PC-3 (cell line): Measurements from ENCODE around the gene NEXMIF. TPM values are rescaled to one million over a fixed set of nuclear protein-coding genes. Genes with fewer than 3 reads are reported as not detected.

Source experiments
- ATAC-seq: fragments of 200-7000 bp; cut with Tn5 transposase; 2 replicates; pipeline ENCODE4 v1.9.1; 2020; ENCODE audit warnings: mild to moderate bottlenecking, moderate library complexity
- BruUV-seq: library from RNA; stranded (reverse); fragments of 400-500 nt; replicated peaks from 2 replicates; lab custom pipeline; 2021; lab: Mats Ljungman, UMichigan
- CTCF ChIA-PET: fragments of 300-600 bp; sonication (Branson Sonifier 250); formaldehyde crosslinking; loops from one replicate; lab custom pipeline; 2022; ENCODE audit warnings: antibody characterized with exemption; lab: Charles Lee
- POLR2A ChIA-PET: fragments of 300-600 bp; sonication (Branson Sonifier 250); formaldehyde crosslinking; loops from one replicate; lab custom pipeline; 2022; ENCODE audit warnings: antibody characterized with exemption; ENCODE audit not compliant: unreplicated experiment; lab: Charles Lee
- DNase-seq: peaks from one replicate; pipeline ENCODE4 v3.0.0-alpha.2; 2015
- H2AFZ ChIP-seq: fragments of 300-600 bp; sonication (generic); 2 replicates; pipeline ENCODE4 v1.6.0; 2016; ENCODE audit warnings: antibody characterized with exemption, low read length
- H3F3A ChIP-seq: fragments of 300-600 bp; sonication (generic); one replicate; pipeline ENCODE4 v1.6.0; 2017; ENCODE audit warnings: antibody characterized with exemption, low read length, control low read depth, mild to moderate bottlenecking; ENCODE audit not compliant: unreplicated experiment
- H3K27ac ChIP-seq: fragments of 300-600 bp; sonication (generic); 2 replicates; pipeline ENCODE4 v1.5.1; 2016; ENCODE audit warnings: mild to moderate bottlenecking, low read length
- H3K27me3 ChIP-seq: fragments of 300-600 bp; sonication (generic); 2 replicates; pipeline ENCODE4 v1.6.1; 2016; ENCODE audit warnings: low read length, mixed read lengths
- H3K36me3 ChIP-seq: fragments of 300-600 bp; sonication (generic); 2 replicates; pipeline ENCODE4 v1.6.1; 2016; ENCODE audit warnings: low read depth, mixed run types, low read length, mixed read lengths
- H3K4me1 ChIP-seq: fragments of 300-600 bp; sonication (generic); 2 replicates; pipeline ENCODE4 v1.5.1; 2016; ENCODE audit warnings: low read length; ENCODE audit not compliant: insufficient read depth
- H3K4me2 ChIP-seq: fragments of 300-600 bp; sonication (generic); 2 replicates; pipeline ENCODE4 v1.6.0; 2016; ENCODE audit warnings: low read length
- H3K4me3 ChIP-seq: fragments of 300-600 bp; sonication (generic); 2 replicates; pipeline ENCODE4 v1.5.1; 2016; ENCODE audit warnings: mild to moderate bottlenecking, low read length, mixed read lengths
- H3K79me2 ChIP-seq: fragments of 300-600 bp; sonication (generic); 2 replicates; pipeline ENCODE4 v1.6.1; 2017; ENCODE audit warnings: low read length, mixed read lengths
- H3K9ac ChIP-seq: fragments of 300-600 bp; sonication (generic); 2 replicates; pipeline ENCODE4 v1.6.0; 2016; ENCODE audit warnings: mild to moderate bottlenecking, low read length
- H3K9me2 ChIP-seq: fragments of 300-600 bp; sonication (generic); replicated peaks from 2 replicates; pipeline ENCODE4 v1.6.1; 2016; ENCODE audit warnings: mixed run types, low read length, mixed read lengths
- H3K9me3 ChIP-seq: fragments of 300-600 bp; sonication (generic); 2 replicates; pipeline ENCODE4 v1.6.1; 2016; ENCODE audit warnings: low read length, mixed read lengths
- H4K20me1 ChIP-seq: fragments of 300-600 bp; sonication (generic); 2 replicates; pipeline ENCODE4 v1.6.1; 2016; ENCODE audit warnings: low read length, mixed read lengths
- EZH2 ChIP-seq: fragments of 300-600 bp; sonication (generic); IDR thresholded peaks from one replicate; pipeline ENCODE4 v1.6.1; 2017; ENCODE audit warnings: antibody characterized with exemption, mild to moderate bottlenecking, low read length; ENCODE audit not compliant: unreplicated experiment
- EZH2phosphoT487 ChIP-seq: fragments of 300-600 bp; sonication (generic); IDR thresholded peaks from 2 replicates; pipeline ENCODE4 v1.6.1; 2018; ENCODE audit warnings: mild to moderate bottlenecking, antibody characterized with exemption, low read length, borderline replicate concordance
- intact Hi-C: fragments of 100-400 bp; cut with micrococcal nuclease; formaldehyde crosslinking; loops from 2 replicates; pipeline ENCODE4 v1.9.0; 2023
- total RNA-seq: library from RNA; depleted of rRNA; stranded (reverse); fragments of >200 nt; gene quantifications from 2 replicates; pipeline ENCODE4 v1.2.3, GENCODE V29; 2014
- TF ChIP-seq, protein P1 (sequence below): fragments of 300-600 bp; sonication (generic); conservative IDR thresholded peaks from 2 replicates; pipeline ENCODE4 v1.5.1; 2017; ENCODE audit warnings: antibody characterized with exemption, low read depth, mild to moderate bottlenecking, low read length

The NEXMIF gene
- total RNA-seq, 1 experiment from 2014 or later, result not detected

DNA sequence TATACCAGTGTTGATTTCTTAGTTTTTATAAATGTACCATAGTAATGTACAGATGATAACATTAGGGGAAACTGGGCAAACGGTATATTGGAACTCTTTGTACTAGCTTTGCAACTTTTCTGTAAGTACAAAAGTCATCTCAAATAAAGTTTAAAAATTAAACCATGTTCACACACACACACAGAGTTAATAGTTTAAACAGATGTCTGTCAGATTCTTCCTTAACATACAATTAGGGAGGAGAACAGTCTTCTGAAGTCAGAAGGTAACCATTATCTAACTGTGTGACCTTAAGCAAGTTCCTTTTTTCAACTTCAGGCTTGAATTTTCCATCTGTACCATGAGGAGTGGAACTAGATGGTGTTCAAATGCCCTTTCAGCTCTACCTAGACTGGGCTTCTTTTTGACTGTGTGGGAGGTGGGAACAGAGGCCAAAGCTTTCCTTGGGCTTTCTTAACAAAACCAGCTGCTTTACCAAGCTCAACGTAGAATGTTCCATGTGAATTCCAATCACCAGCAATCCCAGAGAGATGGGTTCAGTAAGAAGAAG lies 127.8 kb downstream of the NEXMIF start:
- intact Hi-C loops, result no loop called here
- CTCF ChIA-PET, result no interaction called here
- H3F3A ChIP-seq, result no peaks in the 10 kb centered on the region

DNA sequence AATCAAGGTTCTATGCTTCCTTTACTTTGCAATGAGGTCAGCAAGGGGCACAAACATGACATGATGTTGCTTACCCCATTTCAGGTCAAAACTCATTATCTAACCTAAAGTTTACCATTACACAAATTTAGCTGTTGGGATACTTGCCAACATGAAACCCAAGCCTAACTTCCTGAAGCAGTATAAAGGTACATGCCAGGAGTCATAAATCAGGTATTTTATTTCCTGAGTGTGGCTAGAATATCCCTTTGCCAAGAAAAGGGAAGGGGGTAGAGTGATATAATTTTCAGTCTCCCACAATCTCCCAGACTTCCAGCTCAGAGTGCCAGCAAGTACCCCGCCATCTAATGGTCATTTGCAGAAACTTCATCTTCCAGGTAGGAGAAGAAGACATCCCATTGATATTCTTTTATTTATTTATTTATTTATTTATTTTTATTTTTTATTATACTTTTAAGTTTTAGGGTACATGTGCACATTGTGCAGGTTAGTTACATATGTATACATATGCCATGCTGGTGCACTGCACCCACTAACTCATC lies 136.6 kb downstream of the NEXMIF start:
- Histone ChIP-seq H3F3A (no peaks in the 10 kb centered on the region), H3K4me1 (no peaks in the 10 kb centered on the region), H3K4me2 (no peak overlapping the region), H3K4me3 (no peak overlapping the region), H3K36me3 (no peaks in the 10 kb centered on the region), H3K27me3 (no peaks in the 10 kb centered on the region), H3K9me3 (no peaks in the 10 kb centered on the region), H3K9me2 (no peaks in the 10 kb centered on the region), H3K9ac (no peak overlapping the region), H4K20me1 (no peaks in the 10 kb centered on the region), H3K79me2 (no peaks in the 10 kb centered on the region), H2AFZ (no peak overlapping the region), H3K27ac (no peak overlapping the region)
- ChIA-PET CTCF (no interaction called here), POLR2A (no interaction called here)
- DNase-seq (peak; percentile 7), ATAC-seq (no peak)
- intact Hi-C loops, result no loop called here
- no TSS peak for BruUV-seq
- TF ChIP-seq, protein P1, sequence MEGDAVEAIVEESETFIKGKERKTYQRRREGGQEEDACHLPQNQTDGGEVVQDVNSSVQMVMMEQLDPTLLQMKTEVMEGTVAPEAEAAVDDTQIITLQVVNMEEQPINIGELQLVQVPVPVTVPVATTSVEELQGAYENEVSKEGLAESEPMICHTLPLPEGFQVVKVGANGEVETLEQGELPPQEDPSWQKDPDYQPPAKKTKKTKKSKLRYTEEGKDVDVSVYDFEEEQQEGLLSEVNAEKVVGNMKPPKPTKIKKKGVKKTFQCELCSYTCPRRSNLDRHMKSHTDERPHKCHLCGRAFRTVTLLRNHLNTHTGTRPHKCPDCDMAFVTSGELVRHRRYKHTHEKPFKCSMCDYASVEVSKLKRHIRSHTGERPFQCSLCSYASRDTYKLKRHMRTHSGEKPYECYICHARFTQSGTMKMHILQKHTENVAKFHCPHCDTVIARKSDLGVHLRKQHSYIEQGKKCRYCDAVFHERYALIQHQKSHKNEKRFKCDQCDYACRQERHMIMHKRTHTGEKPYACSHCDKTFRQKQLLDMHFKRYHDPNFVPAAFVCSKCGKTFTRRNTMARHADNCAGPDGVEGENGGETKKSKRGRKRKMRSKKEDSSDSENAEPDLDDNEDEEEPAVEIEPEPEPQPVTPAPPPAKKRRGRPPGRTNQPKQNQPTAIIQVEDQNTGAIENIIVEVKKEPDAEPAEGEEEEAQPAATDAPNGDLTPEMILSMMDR, result no peak

More for the DNA sequence above, 127.8 kb downstream of the NEXMIF start:
- no peaks in the 10 kb centered on the region for H3K27me3 ChIP-seq
- TF ChIP-seq EZH2 (no peak), EZH2phosphoT487 (no peak)
- TF ChIP-seq, protein P1, result no peak
- no peaks in the 10 kb centered on the region for H3K36me3 ChIP-seq
- no peaks in the 10 kb centered on the region for H3K4me1 ChIP-seq
- H4K20me1 ChIP-seq, result no peaks in the 10 kb centered on the region
- H3K9me2 ChIP-seq, result no peaks in the 10 kb centered on the region
- no peaks in the 10 kb centered on the region for H3K79me2 ChIP-seq
- DNase-seq (no peak), ATAC-seq (no peak)
- no peak overlapping the region for H3K27ac ChIP-seq
- no peaks in the 10 kb centered on the region for H3K9me3 ChIP-seq
- no peak overlapping the region for H3K4me3 ChIP-seq
- H2AFZ ChIP-seq, result no peak overlapping the region
- POLR2A ChIA-PET, result no interaction called here
- no TSS peak for BruUV-seq
- no peak overlapping the region for H3K9ac ChIP-seq
- no peak overlapping the region for H3K4me2 ChIP-seq

DNA sequence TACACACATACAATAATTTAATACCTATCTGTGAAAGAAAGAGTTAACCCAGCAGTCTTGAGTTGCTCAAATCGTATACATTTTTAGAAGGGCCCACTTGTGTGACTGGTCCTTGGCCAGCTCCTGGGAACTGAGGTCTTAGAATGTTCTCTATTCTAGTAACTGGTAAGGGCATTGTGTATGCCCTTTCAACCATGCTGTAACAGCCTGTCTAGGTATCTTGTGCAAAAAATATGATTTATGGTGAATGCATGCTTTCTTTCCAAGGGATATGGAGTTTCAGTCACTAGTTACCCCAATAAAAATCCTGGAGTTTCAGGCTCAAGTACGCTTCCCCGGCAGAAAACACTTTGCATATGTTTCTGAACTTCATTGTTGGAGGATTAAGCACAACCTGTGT lies 140.6 kb downstream of the NEXMIF start:
- intact Hi-C loops, result no loop called here
- Histone ChIP-seq H3K9me2 (no peaks in the 10 kb centered on the region), H3K79me2 (no peaks in the 10 kb centered on the region), H3K36me3 (no peaks in the 10 kb centered on the region), H3K4me1 (no peaks in the 10 kb centered on the region), H3K4me2 (no peak overlapping the region), H3K9ac (no peak overlapping the region), H3K9me3 (no peaks in the 10 kb centered on the region), H3K27me3 (no peaks in the 10 kb centered on the region), H4K20me1 (no peaks in the 10 kb centered on the region), H2AFZ (no peak overlapping the region), H3K27ac (no peak overlapping the region), H3F3A (no peaks in the 10 kb centered on the region), H3K4me3 (no peak overlapping the region)
- TF ChIP-seq, protein P1, result no peak
- no peak for TF ChIP-seq EZH2phosphoT487
- no peak for TF ChIP-seq EZH2
- ATAC-seq (no peak), DNase-seq (no peak)
- CTCF ChIA-PET, result no interaction called here
- no TSS peak for BruUV-seq
- POLR2A ChIA-PET, result no interaction called here
